HL-60 (cell line): ENCODE data around the gene S1PR2.

ENCODE experiments used
- CTCF ChIP-seq: IDR thresholded peaks from one replicate; pipeline ENCODE4 v1.5.1; 2011; ENCODE audit warnings: low read length, control low read depth, inconsistent platforms; ENCODE audit not compliant: insufficient read depth
- GABPA ChIP-seq: IDR thresholded peaks from 2 replicates; pipeline ENCODE4 v1.6.1; 2012; ENCODE audit warnings: low read depth
- POLR2AphosphoS5 ChIP-seq: IDR thresholded peaks from 2 replicates; pipeline ENCODE4 v1.6.1; 2012; ENCODE audit warnings: low read depth
- REST ChIP-seq: IDR thresholded peaks from 2 replicates; pipeline ENCODE4 v1.6.1; 2012; ENCODE audit warnings: low read depth; ENCODE audit not compliant: insufficient replicate concordance
- SPI1 ChIP-seq: IDR thresholded peaks from 2 replicates; pipeline ENCODE4 v1.6.1; 2012; ENCODE audit warnings: low read depth, mild to moderate bottlenecking, borderline replicate concordance

- TF ChIP-seq CTCF (no peak), POLR2AphosphoS5 (no peak), REST (no peak), GABPA (no peak), SPI1 (no peak)
Observed at GRCh38 chr19:10226376-10227025, 4.6 kb downstream of the S1PR2 start.
